ENCODE results near the gene MMP17.

The MMP17 gene

GRCh38 chr12:131793243-131794022, 34.8 kb upstream of the MMP17 start:
- H3K9ac ChIP-seq (ENCODE audit: low read length in 2 of 2) = no peak overlapping the region
- peaks cover 40 to 55% of the 10 kb centered on the region in 2 donors for H3K36me3 ChIP-seq (ENCODE audit: control insufficient read depth in 2 of 2, insufficient read depth in 2 of 2, low read length in 2 of 2)
- H3K27ac ChIP-seq (ENCODE audit: low read length) = no peak overlapping the region
- H3K9me3 ChIP-seq (ENCODE audit: control insufficient read depth in 2 of 2, low read length in 2 of 2) = no peaks in the 10 kb centered on the region
- H3K4me3 ChIP-seq (ENCODE audit: low read length in 2 of 2) = no peak overlapping the region
- H3K4me1 ChIP-seq (ENCODE audit: control insufficient read depth, insufficient read depth, low read length) = no peaks in the 10 kb centered on the region
- no peaks in the 10 kb centered on the region for H3K27me3 ChIP-seq (ENCODE audit: control insufficient read depth in 1 of 2, insufficient read depth in 2 of 2, low read length in 2 of 2)

- no peaks in the 10 kb centered on the region for H3K4me1 ChIP-seq (ENCODE audit: control insufficient read depth, insufficient read depth, low read length)
- H3K27ac ChIP-seq (ENCODE audit: low read length) = no peak overlapping the region
- H3K4me3 ChIP-seq (ENCODE audit: low read length in 2 of 2) = no peak overlapping the region
- H3K9me3 ChIP-seq (ENCODE audit: control insufficient read depth in 2 of 2, low read length in 2 of 2) = no peaks in the 10 kb centered on the region
- no peak overlapping the region for H3K9ac ChIP-seq (ENCODE audit: low read length in 2 of 2)
- H3K27me3 ChIP-seq (ENCODE audit: control insufficient read depth in 1 of 2, insufficient read depth in 2 of 2, low read length in 2 of 2) = no peaks in the 10 kb centered on the region
- H3K36me3 ChIP-seq (ENCODE audit: control insufficient read depth in 2 of 2, insufficient read depth in 2 of 2, low read length in 2 of 2) = peaks cover 41 to 59% of the 10 kb centered on the region in 2 donors
Measured at GRCh38 chr12:131794061-131794460, 34.1 kb upstream of the MMP17 start.

- no peaks in the 10 kb centered on the region for H3K27me3 ChIP-seq (ENCODE audit: control insufficient read depth in 1 of 2, insufficient read depth in 2 of 2, low read length in 2 of 2)
- no peaks in the 10 kb centered on the region for H3K9me3 ChIP-seq (ENCODE audit: control insufficient read depth in 2 of 2, low read length in 2 of 2)
- no peaks in the 10 kb centered on the region for H3K4me1 ChIP-seq (ENCODE audit: control insufficient read depth, insufficient read depth, low read length)
- H3K36me3 ChIP-seq (ENCODE audit: control insufficient read depth in 2 of 2, insufficient read depth in 2 of 2, low read length in 2 of 2) = peaks cover 43 to 64% of the 10 kb centered on the region in 2 donors
- no peak overlapping the region for H3K4me3 ChIP-seq (ENCODE audit: low read length in 2 of 2)
- no peak overlapping the region for H3K9ac ChIP-seq (ENCODE audit: low read length in 2 of 2)
- no peak overlapping the region for H3K27ac ChIP-seq (ENCODE audit: low read length)
Measured at GRCh38 chr12:131794573-131794972, 33.6 kb upstream of the MMP17 start.

GRCh38 chr12:131795064-131795463, 33.1 kb upstream of the MMP17 start:
- H3K4me1 ChIP-seq (ENCODE audit: control insufficient read depth, insufficient read depth, low read length) = no peaks in the 10 kb centered on the region
- H3K9me3 ChIP-seq (ENCODE audit: control insufficient read depth in 2 of 2, low read length in 2 of 2) = no peaks in the 10 kb centered on the region
- no peak overlapping the region for H3K4me3 ChIP-seq (ENCODE audit: low read length in 2 of 2)
- H3K27ac ChIP-seq (ENCODE audit: low read length) = no peak overlapping the region
- H3K36me3 ChIP-seq (ENCODE audit: control insufficient read depth in 2 of 2, insufficient read depth in 2 of 2, low read length in 2 of 2) = peaks cover 43 to 63% of the 10 kb centered on the region in 2 donors
- H3K27me3 ChIP-seq (ENCODE audit: control insufficient read depth in 1 of 2, insufficient read depth in 2 of 2, low read length in 2 of 2) = no peaks in the 10 kb centered on the region
- H3K9ac ChIP-seq (ENCODE audit: low read length in 2 of 2) = no peak overlapping the region

GRCh38 chr12:131795690-131796410, 32.3 kb upstream of the MMP17 start:
- no peaks in the 10 kb centered on the region for H3K4me1 ChIP-seq (ENCODE audit: control insufficient read depth, insufficient read depth, low read length)
- H3K9ac ChIP-seq (ENCODE audit: low read length in 2 of 2) = no peak overlapping the region
- H3K36me3 ChIP-seq (ENCODE audit: control insufficient read depth in 2 of 2, insufficient read depth in 2 of 2, low read length in 2 of 2) = peaks cover 45 to 57% of the 10 kb centered on the region in 2 donors
- no peaks in the 10 kb centered on the region for H3K9me3 ChIP-seq (ENCODE audit: control insufficient read depth in 2 of 2, low read length in 2 of 2)
- H3K27ac ChIP-seq (ENCODE audit: low read length) = no peak overlapping the region
- H3K27me3 ChIP-seq (ENCODE audit: control insufficient read depth in 1 of 2, insufficient read depth in 2 of 2, low read length in 2 of 2) = no peaks in the 10 kb centered on the region
- no peak overlapping the region for H3K4me3 ChIP-seq (ENCODE audit: low read length in 2 of 2)

- H3K9ac ChIP-seq (ENCODE audit: low read length in 2 of 2) = no peak overlapping the region
- no peaks in the 10 kb centered on the region for H3K9me3 ChIP-seq (ENCODE audit: control insufficient read depth in 2 of 2, low read length in 2 of 2)
- no peaks in the 10 kb centered on the region for H3K4me1 ChIP-seq (ENCODE audit: control insufficient read depth, insufficient read depth, low read length)
- H3K27me3 ChIP-seq (ENCODE audit: control insufficient read depth in 1 of 2, insufficient read depth in 2 of 2, low read length in 2 of 2) = no peaks in the 10 kb centered on the region
- no peak overlapping the region for H3K4me3 ChIP-seq (ENCODE audit: low read length in 2 of 2)
- no peak overlapping the region for H3K27ac ChIP-seq (ENCODE audit: low read length)
- H3K36me3 ChIP-seq (ENCODE audit: control insufficient read depth in 2 of 2, insufficient read depth in 2 of 2, low read length in 2 of 2) = peaks cover 45 to 57% of the 10 kb centered on the region in 2 donors
Measured at GRCh38 chr12:131796411-131796736, 31.8 kb upstream of the MMP17 start.

- Histone ChIP-seq H3K4me3 (ENCODE audit: low read length in 2 of 2) (no peak overlapping the region), H3K36me3 (ENCODE audit: control insufficient read depth in 2 of 2, insufficient read depth in 2 of 2, low read length in 2 of 2) (peaks cover 44 to 53% of the 10 kb centered on the region in 2 donors), H3K4me1 (ENCODE audit: control insufficient read depth, insufficient read depth, low read length) (no peaks in the 10 kb centered on the region), H3K9ac (ENCODE audit: low read length in 2 of 2) (no peak overlapping the region), H3K27me3 (ENCODE audit: control insufficient read depth in 1 of 2, insufficient read depth in 2 of 2, low read length in 2 of 2) (no peaks in the 10 kb centered on the region), H3K9me3 (ENCODE audit: control insufficient read depth in 2 of 2, low read length in 2 of 2) (no peaks in the 10 kb centered on the region), H3K27ac (ENCODE audit: low read length) (no peak overlapping the region)
Measured at GRCh38 chr12:131796754-131797587, 31.2 kb upstream of the MMP17 start.

GRCh38 chr12:131797588-131797934, 30.6 kb upstream of the MMP17 start:
- no peaks in the 10 kb centered on the region for H3K27me3 ChIP-seq (ENCODE audit: control insufficient read depth in 1 of 2, insufficient read depth in 2 of 2, low read length in 2 of 2)
- H3K36me3 ChIP-seq (ENCODE audit: control insufficient read depth in 2 of 2, insufficient read depth in 2 of 2, low read length in 2 of 2) = peaks cover 43 to 52% of the 10 kb centered on the region in 2 donors

GRCh38 chr12:131799195-131799594, 29.0 kb upstream of the MMP17 start:
- H3K27ac ChIP-seq (ENCODE audit: low read length) = no peak overlapping the region
- no peaks in the 10 kb centered on the region for H3K27me3 ChIP-seq (ENCODE audit: control insufficient read depth in 1 of 2, insufficient read depth in 2 of 2, low read length in 2 of 2)
- no peak overlapping the region for H3K9ac ChIP-seq (ENCODE audit: low read length in 2 of 2)
- H3K9me3 ChIP-seq (ENCODE audit: control insufficient read depth in 2 of 2, low read length in 2 of 2) = no peaks in the 10 kb centered on the region
- peaks cover 37 to 48% of the 10 kb centered on the region in 2 donors for H3K36me3 ChIP-seq (ENCODE audit: control insufficient read depth in 2 of 2, insufficient read depth in 2 of 2, low read length in 2 of 2)
- no peak overlapping the region for H3K4me3 ChIP-seq (ENCODE audit: low read length in 2 of 2)
- peaks cover 6% of the 10 kb centered on the region for H3K4me1 ChIP-seq (ENCODE audit: control insufficient read depth, insufficient read depth, low read length)

More at GRCh38 chr12:131797588-131797934, 30.6 kb upstream of the MMP17 start:
- Histone ChIP-seq H3K4me3 (ENCODE audit: low read length in 2 of 2) (no peak overlapping the region), H3K9me3 (ENCODE audit: control insufficient read depth in 2 of 2, low read length in 2 of 2) (no peaks in the 10 kb centered on the region), H3K9ac (ENCODE audit: low read length in 2 of 2) (no peak overlapping the region), H3K4me1 (ENCODE audit: control insufficient read depth, insufficient read depth, low read length) (no peaks in the 10 kb centered on the region), H3K27ac (ENCODE audit: low read length) (no peak overlapping the region)

GRCh38 chr12:131799828-131800593, 28.2 kb upstream of the MMP17 start:
- Histone ChIP-seq H3K4me1 (ENCODE audit: control insufficient read depth, insufficient read depth, low read length) (peaks cover 7% of the 10 kb centered on the region), H3K36me3 (ENCODE audit: control insufficient read depth in 2 of 2, insufficient read depth in 2 of 2, low read length in 2 of 2) (peaks cover 37 to 40% of the 10 kb centered on the region in 2 donors), H3K9ac (ENCODE audit: low read length in 2 of 2) (no peak overlapping the region), H3K4me3 (ENCODE audit: low read length in 2 of 2) (no peak overlapping the region), H3K27ac (ENCODE audit: low read length) (no peak overlapping the region), H3K27me3 (ENCODE audit: control insufficient read depth in 1 of 2, insufficient read depth in 2 of 2, low read length in 2 of 2) (no peaks in the 10 kb centered on the region), H3K9me3 (ENCODE audit: control insufficient read depth in 2 of 2, low read length in 2 of 2) (no peaks in the 10 kb centered on the region)

Data from stomach smooth muscle (tissue), 2 donors.